Esophagus squamous epithelium (tissue), 5 donors: ENCODE measurements around the gene ASS1. TPM values are rescaled to one million over a fixed set of nuclear protein-coding genes. Genes with fewer than 3 reads are reported as not detected.

Experiments
- DNase-seq: peaks from one replicate; lab custom pipeline; 2025; lab: John Stamatoyannopoulos, UW
- H3K27ac ChIP-seq, 4 donors: fragments of 200-600 bp; sonication (generic); one replicate each; pipeline ENCODE4 v1.5.1; 2016 to 2019; ENCODE audit warnings: mild to moderate bottlenecking in 1 of 4
- H3K27me3 ChIP-seq, 4 donors: fragments of 200-600 bp; sonication (generic); 1 replicate in 3 of 4; 2 replicates in 1 of 4; pipeline versions ENCODE4 v1.5.1 to v1.6.0; 2017 to 2021; ENCODE audit warnings: antibody characterized with exemption in 1 of 4
- H3K36me3 ChIP-seq, 3 donors: fragments of 200-600 bp; sonication (generic); one replicate each; pipeline ENCODE4 v1.5.1; 2016 to 2019
- H3K4me1 ChIP-seq, 3 donors: fragments of 200-600 bp; sonication (generic); one replicate each; pipeline ENCODE4 v1.5.1; 2017 to 2019
- H3K4me3 ChIP-seq, 4 donors: fragments of 200-600 bp; sonication (generic); 1 replicate in 3 of 4; 2 replicates in 1 of 4; pipeline ENCODE4 v1.5.1; 2016 to 2019; ENCODE audit warnings: mild to moderate bottlenecking in 2 of 4, moderate library complexity in 1 of 4
- H3K9me3 ChIP-seq, 3 donors: fragments of 200-600 bp; sonication (generic); one replicate each; pipeline ENCODE4 v1.5.1; 2016 to 2019
- POLR2A ChIP-seq, 4 donors: fragments of 450-650 bp; IDR thresholded peaks; one replicate each; pipeline ENCODE4 v1.6.1; 2017; ENCODE audit warnings: antibody characterized with exemption in 4 of 4, mild to moderate bottlenecking in 4 of 4, moderate library complexity in 3 of 4
- WGBS, 2 donors: methylation state at CpG; one replicate each; pipeline ENCODE4 v1.1.5; 2018; 5-methylcytosine and 5-hydroxymethylcytosine counted together
- intact Hi-C: fragments of 100-400 bp; cut with DNase I; formaldehyde crosslinking; loops from one replicate; pipeline ENCODE4 v1.15.0; 2022
- total RNA-seq, 4 donors: library from RNA; depleted of rRNA; stranded (reverse); fragments of >200 nt; gene quantifications; one replicate each; pipeline ENCODE4 v1.1.0, GENCODE V29; 2016
- TF ChIP-seq, protein P1 (sequence below), 6 experiments: fragments of 450-650 bp in 4 of 6; fragments of 200-600 bp in 2 of 6; sonication (generic) in 2 of 6; IDR thresholded peaks; one replicate each; pipeline ENCODE4 v1.5.1; 2016 to 2019; ENCODE audit warnings: antibody characterized with exemption in 6 of 6, mild to moderate bottlenecking in 4 of 6, moderate library complexity in 4 of 6
- donor health status: DM: yes; HTN: yes; CAD: no.

Gene ASS1
- total RNA-seq, 4 donors from 2014 or later, result 33.5 to 203 (median 85.2) TPM

- Histone ChIP-seq H3K27me3 (no peaks in the 10 kb centered on the region), H3K4me3 (no peak overlapping the region), H3K27ac (no peak overlapping the region), H3K4me1 (no peaks in the 10 kb centered on the region), H3K9me3 (no peaks in the 10 kb centered on the region), H3K36me3 (peaks cover 0 to 50% (median 0%) of the 10 kb centered on the region in 3 donors)
- no peak for DNase-seq
- WGBS, 2 donors, result 82 to 89% methylated on average over 6 of the region's 6 CpGs
- intact Hi-C loops, result no loop called here
- TF ChIP-seq, protein P1, sequence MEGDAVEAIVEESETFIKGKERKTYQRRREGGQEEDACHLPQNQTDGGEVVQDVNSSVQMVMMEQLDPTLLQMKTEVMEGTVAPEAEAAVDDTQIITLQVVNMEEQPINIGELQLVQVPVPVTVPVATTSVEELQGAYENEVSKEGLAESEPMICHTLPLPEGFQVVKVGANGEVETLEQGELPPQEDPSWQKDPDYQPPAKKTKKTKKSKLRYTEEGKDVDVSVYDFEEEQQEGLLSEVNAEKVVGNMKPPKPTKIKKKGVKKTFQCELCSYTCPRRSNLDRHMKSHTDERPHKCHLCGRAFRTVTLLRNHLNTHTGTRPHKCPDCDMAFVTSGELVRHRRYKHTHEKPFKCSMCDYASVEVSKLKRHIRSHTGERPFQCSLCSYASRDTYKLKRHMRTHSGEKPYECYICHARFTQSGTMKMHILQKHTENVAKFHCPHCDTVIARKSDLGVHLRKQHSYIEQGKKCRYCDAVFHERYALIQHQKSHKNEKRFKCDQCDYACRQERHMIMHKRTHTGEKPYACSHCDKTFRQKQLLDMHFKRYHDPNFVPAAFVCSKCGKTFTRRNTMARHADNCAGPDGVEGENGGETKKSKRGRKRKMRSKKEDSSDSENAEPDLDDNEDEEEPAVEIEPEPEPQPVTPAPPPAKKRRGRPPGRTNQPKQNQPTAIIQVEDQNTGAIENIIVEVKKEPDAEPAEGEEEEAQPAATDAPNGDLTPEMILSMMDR (IDR thresholded peaks at IDR 0.05), result no peak
These were observed 41.3 kb downstream of the ASS1 start for GRCh38 chr9:130486103-130486502.

GRCh38 chr9:130487500-130487899 lies 42.7 kb downstream of the ASS1 start:
- Histone ChIP-seq H3K36me3 (peaks cover 0 to 54% (median 0%) of the 10 kb centered on the region in 3 donors), H3K9me3 (no peaks in the 10 kb centered on the region), H3K4me1 (no peaks in the 10 kb centered on the region), H3K4me3 (no peak overlapping the region), H3K27me3 (no peaks in the 10 kb centered on the region), H3K27ac (no peak overlapping the region)
- WGBS, 2 donors, result 53 to 69% methylated on average over 6 of the region's 6 CpGs
- TF ChIP-seq POLR2A (IDR thresholded peaks at IDR 0.05), result no peak
- TF ChIP-seq, protein P1 (IDR thresholded peaks at IDR 0.05), result no peak
- DNase-seq, result no peak
- intact Hi-C loops, result no loop called here

- Histone ChIP-seq H3K4me3 (no peak overlapping the region), H3K4me1 (no peaks in the 10 kb centered on the region), H3K9me3 (no peaks in the 10 kb centered on the region), H3K27ac (no peak overlapping the region), H3K27me3 (no peaks in the 10 kb centered on the region), H3K36me3 (peaks cover 0 to 65% (median 0%) of the 10 kb centered on the region in 3 donors)
- intact Hi-C loops, result no loop called here
- no peak for TF ChIP-seq POLR2A (IDR thresholded peaks at IDR 0.05)
- TF ChIP-seq, protein P1 (IDR thresholded peaks at IDR 0.05), result no peak
- 76 to 90% methylated on average over 12 to 14 of the region's 18 CpGs for WGBS, 2 donors
- no peak for DNase-seq
These were observed 44.0 kb downstream of the ASS1 start for GRCh38 chr9:130488621-130489330.

- Histone ChIP-seq H3K27me3 (no peaks in the 10 kb centered on the region), H3K4me1 (no peaks in the 10 kb centered on the region), H3K9me3 (peaks cover 0 to 9% (median 0%) of the 10 kb centered on the region in 3 donors), H3K27ac (no peak overlapping the region), H3K36me3 (peaks cover 0 to 64% (median 3%) of the 10 kb centered on the region in 3 donors), H3K4me3 (no peak overlapping the region)
- TF ChIP-seq POLR2A (IDR thresholded peaks at IDR 0.05), result no peak
- WGBS, 2 donors, result 85 to 87% methylated on average over 11 to 12 of the region's 19 CpGs
- intact Hi-C loops, result no loop called here
- no peak for DNase-seq
These were observed 46.2 kb downstream of the ASS1 start for GRCh38 chr9:130490981-130491380.

- DNase-seq, result no peak
- Histone ChIP-seq H3K36me3 (peaks cover 0 to 70% (median 3%) of the 10 kb centered on the region in 3 donors), H3K4me1 (no peaks in the 10 kb centered on the region), H3K9me3 (peaks cover 0 to 9% (median 0%) of the 10 kb centered on the region in 3 donors), H3K27ac (no peak overlapping the region), H3K4me3 (no peak overlapping the region), H3K27me3 (no peaks in the 10 kb centered on the region)
- TF ChIP-seq, protein P1 (IDR thresholded peaks at IDR 0.05), result no peak
- TF ChIP-seq POLR2A (IDR thresholded peaks at IDR 0.05), result no peak
- WGBS, 2 donors, result 91 to 94% methylated on average over 9 to 12 of the region's 15 CpGs
- intact Hi-C loops, result no loop called here
These were observed 47.2 kb downstream of the ASS1 start for GRCh38 chr9:130491830-130492482.
